Nephron (organoid): ENCODE results near the gene LEMD2.

Experiments
- H3K27ac Mint-ChIP-seq, 3 experiments: 2 replicates each; pipeline ENCODE4 v1.8.0; 2020; ENCODE audit warnings: mixed read lengths in 3 of 3, mild to moderate bottlenecking in 2 of 3, moderate library complexity in 1 of 3
- H3K27me3 Mint-ChIP-seq: 2 replicates; pipeline ENCODE4 v1.8.0; 2021; ENCODE audit warnings: low read depth, mild to moderate bottlenecking, moderate library complexity, mixed read lengths
- H3K36me3 Mint-ChIP-seq: 2 replicates; pipeline ENCODE4 v1.8.0; 2020; ENCODE audit warnings: low read depth, mixed read lengths
- H3K4me1 Mint-ChIP-seq: 2 replicates; pipeline ENCODE4 v1.8.0; 2020; ENCODE audit warnings: mixed read lengths
- H3K4me3 Mint-ChIP-seq, 3 experiments: 2 replicates each; pipeline ENCODE4 v1.8.0; 2020; ENCODE audit warnings: mild to moderate bottlenecking in 3 of 3, mixed read lengths in 3 of 3, moderate library complexity in 2 of 3
- H3K9me3 Mint-ChIP-seq: 2 replicates; pipeline ENCODE4 v1.8.0; 2020; ENCODE audit warnings: mixed read lengths
- CTCF ChIP-seq, 3 experiments: fragments of 200-600 bp; sonication (generic); IDR thresholded peaks; one replicate each; pipeline ENCODE4 v1.5.0; 2021; ENCODE audit warnings: antibody characterized with exemption in 3 of 3; ENCODE audit not compliant: unreplicated experiment in 3 of 3

Gene LEMD2

GRCh38 chr6:33732817-33733708 is 55.9 kb downstream of the LEMD2 start:
- no peaks in the 10 kb centered on the region for H3K9me3 Mint-ChIP-seq
- no peak overlapping the region for H3K4me3 Mint-ChIP-seq
- TF ChIP-seq CTCF (IDR thresholded peaks at IDR 0.05; ENCODE audit: unreplicated experiment in 3 of 3) = no peak
- peaks cover 6% of the 10 kb centered on the region for H3K4me1 Mint-ChIP-seq
- peak overlapping the region in 1 of 3 experiments; percentile 28 for H3K27ac Mint-ChIP-seq
- H3K27me3 Mint-ChIP-seq = peaks cover 20% of the 10 kb centered on the region
- no peaks in the 10 kb centered on the region for H3K36me3 Mint-ChIP-seq

GRCh38 chr6:33732385-33732784 is 56.5 kb downstream of the LEMD2 start:
- no peaks in the 10 kb centered on the region for H3K36me3 Mint-ChIP-seq
- H3K4me3 Mint-ChIP-seq = no peak overlapping the region
- H3K9me3 Mint-ChIP-seq = no peaks in the 10 kb centered on the region
- no peak for TF ChIP-seq CTCF (IDR thresholded peaks at IDR 0.05; ENCODE audit: unreplicated experiment in 3 of 3)
- peaks cover 3% of the 10 kb centered on the region for H3K4me1 Mint-ChIP-seq
- H3K27ac Mint-ChIP-seq = peak overlapping the region in 1 of 3 experiments; percentile 28
- H3K27me3 Mint-ChIP-seq = peaks cover 17% of the 10 kb centered on the region

- Mint-ChIP-seq H3K4me1 (no peaks in the 10 kb centered on the region), H3K4me3 (no peak overlapping the region), H3K27me3 (peaks cover 16% of the 10 kb centered on the region), H3K27ac (peak overlapping the region in 2 of 3 experiments; percentile 14 to 67), H3K9me3 (no peaks in the 10 kb centered on the region), H3K36me3 (no peaks in the 10 kb centered on the region)
- no peak for TF ChIP-seq CTCF (IDR thresholded peaks at IDR 0.05; ENCODE audit: unreplicated experiment in 3 of 3)
Observed at GRCh38 chr6:33731751-33732282, 57.1 kb downstream of the LEMD2 start.

- Mint-ChIP-seq H3K36me3 (no peaks in the 10 kb centered on the region), H3K4me1 (no peaks in the 10 kb centered on the region), H3K9me3 (no peaks in the 10 kb centered on the region), H3K27ac (peak overlapping the region; percentile 14 to 87 (median 77)), H3K4me3 (no peak overlapping the region), H3K27me3 (peaks cover 23% of the 10 kb centered on the region)
- no peak for TF ChIP-seq CTCF (IDR thresholded peaks at IDR 0.05; ENCODE audit: unreplicated experiment in 3 of 3)
Observed at GRCh38 chr6:33731035-33731434, 57.9 kb downstream of the LEMD2 start.

- Mint-ChIP-seq H3K4me1 (peaks cover 2% of the 10 kb centered on the region), H3K36me3 (no peaks in the 10 kb centered on the region), H3K9me3 (no peaks in the 10 kb centered on the region), H3K27ac (peak overlapping the region in 2 of 3 experiments; percentile 77 to 87), H3K27me3 (peaks cover 23% of the 10 kb centered on the region), H3K4me3 (no peak overlapping the region)
- TF ChIP-seq CTCF (IDR thresholded peaks at IDR 0.05; ENCODE audit: unreplicated experiment in 3 of 3) = no peak
Observed at GRCh38 chr6:33730611-33731010, 58.3 kb downstream of the LEMD2 start.
